Right lobe of liver (tissue), 4 donors: Measurements from ENCODE around the gene FGA.

Experiments used
- CTCF ChIP-seq, 4 donors: fragments of 200-600 bp in 3 of 4; fragments of 450-650 bp in 1 of 4; IDR thresholded peaks; one replicate each; pipeline versions ENCODE4 v1.5.1 to v1.8.0; 2016 to 2022; ENCODE audit warnings: antibody characterized with exemption in 4 of 4, mild to moderate bottlenecking in 2 of 4
- POLR2A ChIP-seq: fragments of 450-650 bp; IDR thresholded peaks from one replicate; pipeline ENCODE4 v1.6.1; 2017; ENCODE audit warnings: antibody characterized with exemption, mild to moderate bottlenecking
- donor health status: DM: no; HTN: no; CAD: no.
- donor health status: DM: no; HTN: no; CAD: no.
- donor health status: DM: no; HTN: yes; CAD: no.

- no peak for TF ChIP-seq CTCF (IDR thresholded peaks at IDR 0.05)
- peak; percentile 76 for TF ChIP-seq POLR2A
Measured at GRCh38 chr4:154585369-154586018, 5.0 kb downstream of the FGA start.
